ENCODE data around the gene GSTCD.
A peak's percentile ranks its signal among the peaks of the same experiment; 100 is the strongest.

GSTCD gene

GRCh38 chr4:105894660-105895582, 186.3 kb downstream of the GSTCD start, which contains the start of gene NPNT:
Gene NPNT, plus strand, starts transcription at chr4:105895471. Its CDS starts 182 bp downstream, at chr4:105895653.
- no peak for TF ChIP-seq CTCF (IDR thresholded peaks at IDR 0.05; ENCODE audit: low read depth, low read length, missing control alignments)
- peak within 1 kb of the TSS; percentile 38 for H3K4me3 ChIP-seq (ENCODE audit: low read depth, low read length)
- peak; percentile 60 for DNase-seq (ENCODE audit: low read depth)
- in situ Hi-C loops (cut with HindIII; ENCODE audit: low sequenced_read_pairs), result no loop called here

- no peak for TF ChIP-seq CTCF (IDR thresholded peaks at IDR 0.05; ENCODE audit: low read depth, low read length, missing control alignments)
- in situ Hi-C loops (cut with HindIII; ENCODE audit: low sequenced_read_pairs), result no loop called here
- peak overlapping the region; percentile 38 for H3K4me3 ChIP-seq (ENCODE audit: low read depth, low read length)
- no peak for DNase-seq (ENCODE audit: low read depth)
Measured at GRCh38 chr4:105895583-105896460, 187.2 kb downstream of the GSTCD start.

- in situ Hi-C loops (cut with HindIII; ENCODE audit: low sequenced_read_pairs), result no loop called here
- peak overlapping the region; percentile 38 for H3K4me3 ChIP-seq (ENCODE audit: low read depth, low read length)
Measured at GRCh38 chr4:105896461-105896942, 187.9 kb downstream of the GSTCD start.

More at GRCh38 chr4:105896461-105896942, 187.9 kb downstream of the GSTCD start:
- no peak for DNase-seq (ENCODE audit: low read depth)
- no peak for TF ChIP-seq CTCF (IDR thresholded peaks at IDR 0.05; ENCODE audit: low read depth, low read length, missing control alignments)
